ENCODE measurements around the gene ZNF641. TPM values are rescaled to one million over a fixed set of nuclear protein-coding genes. Genes with fewer than 3 reads are reported as not detected.
"Not testable (repeated sequence)": the region's sequence is repeated elsewhere in the genome, so short reads cannot be mapped to it uniquely, and the experiment has no call there.

ZNF641 gene
- polyA plus RNA-seq, 1 experiment: 6.6 TPM

DNA sequence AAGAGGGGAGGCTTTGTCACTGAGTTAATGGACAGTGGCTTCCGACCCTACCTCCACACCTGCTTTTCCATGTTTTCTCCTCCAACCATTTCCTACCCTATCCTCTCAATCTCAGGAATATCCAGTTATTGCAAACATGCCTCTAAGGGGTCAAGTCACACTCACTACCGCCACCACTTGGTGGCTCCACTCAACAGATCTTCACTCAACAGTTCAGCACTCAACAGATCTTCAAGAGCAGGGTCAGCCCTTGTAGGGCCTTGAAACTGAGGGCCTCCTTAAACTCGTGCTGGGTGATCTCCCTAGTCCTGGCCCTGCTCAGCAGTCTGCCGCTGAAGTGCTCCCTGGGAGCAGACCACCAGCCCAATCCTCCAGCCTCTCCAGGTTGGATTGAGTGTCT lies 14.2 kb downstream of the ZNF641 start:
- ChIA-PET POLR2A (no interaction called here), CTCF (no interaction called here)
- TF ChIP-seq, protein P1, sequence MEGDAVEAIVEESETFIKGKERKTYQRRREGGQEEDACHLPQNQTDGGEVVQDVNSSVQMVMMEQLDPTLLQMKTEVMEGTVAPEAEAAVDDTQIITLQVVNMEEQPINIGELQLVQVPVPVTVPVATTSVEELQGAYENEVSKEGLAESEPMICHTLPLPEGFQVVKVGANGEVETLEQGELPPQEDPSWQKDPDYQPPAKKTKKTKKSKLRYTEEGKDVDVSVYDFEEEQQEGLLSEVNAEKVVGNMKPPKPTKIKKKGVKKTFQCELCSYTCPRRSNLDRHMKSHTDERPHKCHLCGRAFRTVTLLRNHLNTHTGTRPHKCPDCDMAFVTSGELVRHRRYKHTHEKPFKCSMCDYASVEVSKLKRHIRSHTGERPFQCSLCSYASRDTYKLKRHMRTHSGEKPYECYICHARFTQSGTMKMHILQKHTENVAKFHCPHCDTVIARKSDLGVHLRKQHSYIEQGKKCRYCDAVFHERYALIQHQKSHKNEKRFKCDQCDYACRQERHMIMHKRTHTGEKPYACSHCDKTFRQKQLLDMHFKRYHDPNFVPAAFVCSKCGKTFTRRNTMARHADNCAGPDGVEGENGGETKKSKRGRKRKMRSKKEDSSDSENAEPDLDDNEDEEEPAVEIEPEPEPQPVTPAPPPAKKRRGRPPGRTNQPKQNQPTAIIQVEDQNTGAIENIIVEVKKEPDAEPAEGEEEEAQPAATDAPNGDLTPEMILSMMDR (IDR thresholded peaks at IDR 0.05; ENCODE audit: low read depth, low read length): no peak
- DNase-seq (ENCODE audit: low read depth, low spot score): no peak
- Histone ChIP-seq H3K4me3 (ENCODE audit: low read depth, low read length) (no peak overlapping the region), H3K27ac (ENCODE audit: low read depth, low read length) (no peak overlapping the region), H3K9me3 (ENCODE audit: control insufficient read depth, insufficient read depth, low read length) (no peaks in the 10 kb centered on the region), H3K27me3 (ENCODE audit: control insufficient read depth, insufficient read depth, low read length) (no peaks in the 10 kb centered on the region)

DNA sequence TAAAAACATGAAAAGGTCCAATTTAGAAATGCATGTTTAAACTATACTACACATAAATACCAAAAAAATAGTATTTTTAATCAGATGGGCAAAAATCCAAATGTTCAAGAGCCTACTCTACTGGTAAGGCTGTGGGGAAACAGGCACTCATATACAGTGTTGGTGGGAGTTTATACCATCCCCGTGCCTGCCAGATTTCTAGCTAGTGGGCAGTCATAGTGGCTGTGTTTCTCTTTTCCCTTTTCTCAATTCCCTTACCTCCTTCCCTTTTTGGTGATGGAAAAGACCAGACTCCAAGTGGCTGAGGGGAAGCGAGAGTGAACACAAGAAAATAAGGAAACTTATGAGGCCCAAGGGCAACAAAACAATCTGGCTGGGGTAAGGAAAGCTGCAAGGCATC lies 14.7 kb downstream of the ZNF641 start:
- H3K9me3 ChIP-seq (ENCODE audit: control insufficient read depth, insufficient read depth, low read length): no peaks in the 10 kb centered on the region
- TF ChIP-seq, protein P1 (IDR thresholded peaks at IDR 0.05; ENCODE audit: low read depth, low read length): no peak
- no peaks in the 10 kb centered on the region for H3K27me3 ChIP-seq (ENCODE audit: control insufficient read depth, insufficient read depth, low read length)
- ChIA-PET POLR2A (no interaction called here), CTCF (no interaction called here)
- H3K27ac ChIP-seq (ENCODE audit: low read depth, low read length): no peak overlapping the region
- H3K4me3 ChIP-seq (ENCODE audit: low read depth, low read length): no peak overlapping the region
- DNase-seq (ENCODE audit: low read depth, low spot score): no peak

DNA sequence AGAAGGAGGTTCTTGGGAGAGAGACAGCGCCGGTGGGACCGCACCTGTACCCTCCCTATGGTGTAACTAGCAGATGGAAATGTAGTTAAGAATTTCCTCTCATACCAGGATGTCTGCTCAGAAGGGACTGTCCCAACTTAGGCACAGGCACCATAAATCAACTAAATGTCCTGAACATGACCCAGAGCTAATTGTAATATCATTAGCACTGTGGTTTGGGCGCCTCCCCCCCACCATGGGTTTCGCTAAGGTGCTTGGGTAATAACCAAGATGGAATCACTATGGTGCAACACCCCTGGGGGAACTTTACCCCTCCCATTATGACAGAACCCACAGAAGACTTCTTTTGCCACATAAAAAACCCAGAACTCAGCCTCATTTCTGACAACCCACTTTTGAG lies 15.9 kb downstream of the ZNF641 start:
- TF ChIP-seq, protein P1 (IDR thresholded peaks at IDR 0.05; ENCODE audit: low read depth, low read length): no peak

DNA sequence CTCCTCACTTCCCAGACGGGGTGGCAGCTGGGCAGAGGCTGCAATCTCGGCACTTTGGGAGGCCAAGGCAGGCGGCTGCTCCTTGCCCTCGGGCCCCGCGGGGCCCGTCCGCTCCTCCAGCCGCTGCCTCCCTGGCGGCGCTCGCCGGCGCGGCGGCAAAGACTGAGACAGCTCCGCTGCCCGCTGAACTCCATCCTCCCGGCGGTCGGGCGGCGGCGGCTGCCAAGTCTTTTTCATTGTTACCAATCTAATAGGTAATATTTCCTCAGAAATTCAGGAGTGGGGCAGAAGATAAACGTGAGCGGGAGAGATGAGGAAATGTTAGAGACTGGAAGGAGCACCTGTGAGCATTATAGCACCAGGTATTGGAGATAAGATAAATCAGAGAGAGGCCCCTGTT lies 17.0 kb downstream of the ZNF641 start:
- DNase-seq (ENCODE audit: low read depth, low spot score); H3K9me3 ChIP-seq (ENCODE audit: control insufficient read depth, insufficient read depth, low read length); H3K27me3 ChIP-seq (ENCODE audit: control insufficient read depth, insufficient read depth, low read length); POLR2A ChIA-PET; CTCF ChIA-PET; H3K4me3 ChIP-seq (ENCODE audit: low read depth, low read length); H3K27ac ChIP-seq (ENCODE audit: low read depth, low read length): not testable (repeated sequence)

More for the DNA sequence above, 15.9 kb downstream of the ZNF641 start:
- CTCF ChIA-PET: no interaction called here
- POLR2A ChIA-PET: no interaction called here
- no peak for DNase-seq (ENCODE audit: low read depth, low spot score)
- Histone ChIP-seq H3K27me3 (ENCODE audit: control insufficient read depth, insufficient read depth, low read length) (no peaks in the 10 kb centered on the region), H3K4me3 (ENCODE audit: low read depth, low read length) (no peak overlapping the region), H3K27ac (ENCODE audit: low read depth, low read length) (no peak overlapping the region), H3K9me3 (ENCODE audit: control insufficient read depth, insufficient read depth, low read length) (no peaks in the 10 kb centered on the region; the same call in 1 of the 2 replicates)

DNA sequence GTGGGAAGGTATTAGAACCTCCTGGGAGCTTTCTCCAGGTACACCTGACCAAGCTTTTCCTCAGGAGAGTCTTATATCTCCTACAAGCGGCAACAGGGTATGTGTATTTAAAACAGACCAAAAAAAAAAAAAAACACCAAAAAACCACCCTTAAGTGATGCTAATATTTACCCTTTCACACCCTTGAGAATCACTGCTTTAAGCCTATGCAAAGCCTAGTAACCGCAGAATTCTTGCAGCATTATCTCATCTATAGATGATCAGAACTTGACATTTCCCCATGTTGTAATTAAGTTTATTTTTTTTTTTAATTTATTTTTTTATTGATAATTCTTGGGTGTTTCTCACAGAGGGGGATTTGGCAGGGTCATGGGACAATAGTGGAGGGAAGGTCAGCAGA lies 19.3 kb downstream of the ZNF641 start:
- ChIA-PET POLR2A (no interaction called here), CTCF (no interaction called here)
- Histone ChIP-seq H3K9me3 (ENCODE audit: control insufficient read depth, insufficient read depth, low read length) (no peaks in the 10 kb centered on the region; the same call in 1 of the 2 replicates), H3K27ac (ENCODE audit: low read depth, low read length) (no peak overlapping the region), H3K4me3 (ENCODE audit: low read depth, low read length) (no peak overlapping the region), H3K27me3 (ENCODE audit: control insufficient read depth, insufficient read depth, low read length) (peaks cover 2% of the 10 kb centered on the region)
- no peak for DNase-seq (ENCODE audit: low read depth, low spot score)
- TF ChIP-seq, protein P1 (IDR thresholded peaks at IDR 0.05; ENCODE audit: low read depth, low read length): no peak
